ENCODE measurements around the gene GALNT18. TPM values are rescaled to one million over a fixed set of nuclear protein-coding genes. Genes with fewer than 3 reads are reported as not detected.

The GALNT18 gene
- total RNA-seq, 1 donor from 2014 or later: 22.1 TPM

DNA sequence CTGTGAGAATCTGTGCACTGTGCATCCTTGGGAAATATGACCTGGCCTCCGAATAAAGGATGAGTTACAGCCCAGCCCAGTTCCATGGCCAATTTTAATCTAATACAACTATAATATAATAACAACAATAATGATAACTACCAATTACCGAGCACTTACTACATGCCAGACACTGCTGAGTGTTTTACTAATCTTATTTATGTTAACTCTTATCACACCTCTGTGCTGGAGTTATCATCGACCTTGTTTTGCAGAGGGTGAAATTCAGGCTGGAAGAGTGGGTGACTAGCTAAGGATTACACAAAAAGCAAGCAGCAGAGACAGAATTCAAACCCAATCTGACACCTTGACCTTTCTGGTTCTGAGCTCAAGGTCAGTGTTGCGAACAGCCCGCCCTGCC, 83.9 kb downstream of the GALNT18 start:
- Histone ChIP-seq H3K4me1 (peaks cover 44% of the 10 kb centered on the region), H3K36me3 (no peaks in the 10 kb centered on the region), H3K27ac (no peak overlapping the region), H3K9me3 (no peaks in the 10 kb centered on the region), H3K4me3 (no peak overlapping the region), H3K27me3 (no peaks in the 10 kb centered on the region)
- no peak for DNase-seq (ENCODE audit: extremely low spot score in 2 of 2)
- no peak for TF ChIP-seq POLR2AphosphoS5 (IDR thresholded peaks at IDR 0.05; ENCODE audit: insufficient read depth in 1 of 2, low read depth in 1 of 2)
- TF ChIP-seq, protein P1, sequence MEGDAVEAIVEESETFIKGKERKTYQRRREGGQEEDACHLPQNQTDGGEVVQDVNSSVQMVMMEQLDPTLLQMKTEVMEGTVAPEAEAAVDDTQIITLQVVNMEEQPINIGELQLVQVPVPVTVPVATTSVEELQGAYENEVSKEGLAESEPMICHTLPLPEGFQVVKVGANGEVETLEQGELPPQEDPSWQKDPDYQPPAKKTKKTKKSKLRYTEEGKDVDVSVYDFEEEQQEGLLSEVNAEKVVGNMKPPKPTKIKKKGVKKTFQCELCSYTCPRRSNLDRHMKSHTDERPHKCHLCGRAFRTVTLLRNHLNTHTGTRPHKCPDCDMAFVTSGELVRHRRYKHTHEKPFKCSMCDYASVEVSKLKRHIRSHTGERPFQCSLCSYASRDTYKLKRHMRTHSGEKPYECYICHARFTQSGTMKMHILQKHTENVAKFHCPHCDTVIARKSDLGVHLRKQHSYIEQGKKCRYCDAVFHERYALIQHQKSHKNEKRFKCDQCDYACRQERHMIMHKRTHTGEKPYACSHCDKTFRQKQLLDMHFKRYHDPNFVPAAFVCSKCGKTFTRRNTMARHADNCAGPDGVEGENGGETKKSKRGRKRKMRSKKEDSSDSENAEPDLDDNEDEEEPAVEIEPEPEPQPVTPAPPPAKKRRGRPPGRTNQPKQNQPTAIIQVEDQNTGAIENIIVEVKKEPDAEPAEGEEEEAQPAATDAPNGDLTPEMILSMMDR (IDR thresholded peaks at IDR 0.05): no peak
- no peak for TF ChIP-seq POLR2A (IDR thresholded peaks at IDR 0.05)
- intact Hi-C loops (cut with DNase I): no loop called here

DNA sequence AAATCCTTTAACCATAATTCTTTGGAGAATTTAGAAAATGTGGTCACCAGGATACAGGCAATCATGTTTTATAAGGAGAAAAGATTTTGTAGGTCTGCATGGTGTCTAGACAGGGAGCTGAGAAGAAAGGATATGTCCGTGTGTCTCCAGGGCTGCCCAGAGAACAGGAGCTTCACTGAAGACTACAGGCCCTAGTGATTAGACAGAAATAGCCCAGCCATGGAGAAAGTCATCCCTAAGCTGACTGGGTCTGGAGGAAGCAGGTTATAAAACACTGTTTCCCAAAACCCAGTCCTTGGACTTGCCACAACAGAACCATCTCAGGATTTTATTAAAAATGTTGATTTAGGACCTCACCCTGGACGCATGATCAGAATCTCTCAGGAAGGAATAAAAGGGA, 84.4 kb downstream of the GALNT18 start:
- Histone ChIP-seq H3K4me1 (peaks cover 44% of the 10 kb centered on the region), H3K27ac (no peak overlapping the region), H3K36me3 (no peaks in the 10 kb centered on the region), H3K4me3 (no peak overlapping the region), H3K9me3 (no peaks in the 10 kb centered on the region), H3K27me3 (no peaks in the 10 kb centered on the region)
- no peak for TF ChIP-seq POLR2AphosphoS5 (IDR thresholded peaks at IDR 0.05; ENCODE audit: insufficient read depth in 1 of 2, low read depth in 1 of 2)
- no peak for TF ChIP-seq POLR2A (IDR thresholded peaks at IDR 0.05)
- TF ChIP-seq, protein P1 (IDR thresholded peaks at IDR 0.05): no peak
- intact Hi-C loops (cut with DNase I): no loop called here
- no peak for DNase-seq (ENCODE audit: extremely low spot score in 2 of 2)

DNA sequence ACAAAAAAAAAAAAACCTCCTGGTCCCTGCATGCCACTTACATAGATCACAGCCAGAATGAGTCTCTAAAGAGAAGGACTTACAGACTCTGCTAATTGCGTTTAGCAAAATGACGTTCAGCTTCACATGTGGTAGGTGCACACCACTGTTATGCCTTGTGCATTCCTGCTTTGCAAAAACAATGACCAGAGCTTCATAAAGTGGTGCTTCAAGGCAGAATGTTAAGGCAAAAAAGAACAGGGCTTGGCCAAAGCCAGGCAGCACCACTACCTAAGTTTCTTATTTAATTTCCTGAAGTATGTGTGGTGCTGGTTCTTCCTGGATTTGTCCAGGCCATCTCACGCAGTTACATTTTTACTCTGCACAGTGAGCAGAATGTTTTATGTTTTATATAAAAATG, 85.2 kb downstream of the GALNT18 start:
- H3K4me3 ChIP-seq: no peak overlapping the region
- no peaks in the 10 kb centered on the region for H3K27me3 ChIP-seq
- no peaks in the 10 kb centered on the region for H3K36me3 ChIP-seq
- TF ChIP-seq POLR2A (IDR thresholded peaks at IDR 0.05) (no peak), POLR2AphosphoS5 (IDR thresholded peaks at IDR 0.05; ENCODE audit: insufficient read depth in 1 of 2, low read depth in 1 of 2) (no peak)
- TF ChIP-seq, protein P1 (IDR thresholded peaks at IDR 0.05): no peak
- no peak for DNase-seq (ENCODE audit: extremely low spot score in 2 of 2)
- intact Hi-C loops (cut with DNase I): no loop called here
- H3K9me3 ChIP-seq: no peaks in the 10 kb centered on the region
- H3K4me1 ChIP-seq: peaks cover 44% of the 10 kb centered on the region
- H3K27ac ChIP-seq: no peak overlapping the region

DNA sequence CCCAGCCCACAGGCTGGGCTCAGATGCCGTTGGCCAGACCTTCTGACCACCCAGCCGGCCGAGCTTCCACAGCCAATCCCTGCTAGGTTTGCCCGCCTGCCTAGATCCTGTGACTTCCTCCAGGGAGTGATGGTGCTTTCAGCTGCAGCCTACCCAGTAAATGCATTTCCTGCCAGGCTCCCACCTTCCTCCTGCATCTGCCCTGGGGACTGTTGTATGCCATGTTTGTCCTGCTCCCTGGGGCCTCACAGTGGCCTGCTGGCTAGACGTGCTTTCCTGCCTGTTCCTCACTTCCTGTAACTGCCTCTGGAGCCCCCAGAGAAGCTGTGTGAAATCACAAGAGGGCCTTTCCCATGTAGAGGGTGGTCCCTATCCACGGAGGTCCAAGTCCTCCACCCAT, 86.2 kb downstream of the GALNT18 start:
- H3K4me1 ChIP-seq: peaks cover 44% of the 10 kb centered on the region
- H3K27ac ChIP-seq: no peak overlapping the region
- no peak for DNase-seq (ENCODE audit: extremely low spot score in 2 of 2)
- intact Hi-C loops (cut with DNase I): no loop called here
- no peaks in the 10 kb centered on the region for H3K27me3 ChIP-seq
- TF ChIP-seq POLR2AphosphoS5 (IDR thresholded peaks at IDR 0.05; ENCODE audit: insufficient read depth in 1 of 2, low read depth in 1 of 2): no peak
- no peak for TF ChIP-seq POLR2A (IDR thresholded peaks at IDR 0.05)
- TF ChIP-seq, protein P1 (IDR thresholded peaks at IDR 0.05): no peak
- H3K9me3 ChIP-seq: no peaks in the 10 kb centered on the region
- no peak overlapping the region for H3K4me3 ChIP-seq
- H3K36me3 ChIP-seq: no peaks in the 10 kb centered on the region

DNA sequence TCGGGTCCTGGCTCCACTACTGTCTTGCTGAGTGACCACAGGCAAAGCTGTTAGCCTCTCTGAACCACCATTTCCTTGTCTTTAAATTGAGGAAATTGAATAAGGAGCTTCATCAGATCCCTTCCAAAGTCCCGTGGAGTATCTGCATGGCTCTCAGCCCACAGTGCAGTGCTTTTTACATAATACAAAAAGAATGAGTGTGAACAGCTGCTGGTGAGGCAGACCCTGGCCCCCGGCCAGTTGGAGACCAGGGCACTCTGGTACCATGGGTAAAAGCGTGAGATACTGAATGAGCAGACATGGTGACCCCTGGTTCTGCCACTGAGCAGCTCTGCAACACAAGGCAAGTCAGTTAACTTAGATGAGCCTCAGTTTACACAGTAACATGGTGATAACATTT, 86.8 kb downstream of the GALNT18 start:
- Histone ChIP-seq H3K27ac (no peak overlapping the region), H3K4me1 (peaks cover 44% of the 10 kb centered on the region), H3K27me3 (no peaks in the 10 kb centered on the region), H3K9me3 (no peaks in the 10 kb centered on the region), H3K4me3 (no peak overlapping the region), H3K36me3 (no peaks in the 10 kb centered on the region)
- intact Hi-C loops (cut with DNase I): no loop called here
- TF ChIP-seq, protein P1 (IDR thresholded peaks at IDR 0.05): no peak
- TF ChIP-seq POLR2AphosphoS5 (IDR thresholded peaks at IDR 0.05; ENCODE audit: insufficient read depth in 1 of 2, low read depth in 1 of 2): no peak
- no peak for TF ChIP-seq POLR2A (IDR thresholded peaks at IDR 0.05)
- no peak for DNase-seq (ENCODE audit: extremely low spot score in 2 of 2)
